ENCODE measurements around the gene ADRA1B. TPM values are rescaled to one million over a fixed set of nuclear protein-coding genes. Genes with fewer than 3 reads are reported as not detected.
A peak's percentile ranks its signal among the peaks of the same experiment; 100 is the strongest.

ADRA1B gene
- polyA plus RNA-seq, 2 of the 4 experiments (the other 2 are of a cell fraction), result 4.4 to 8.5 TPM

DNA sequence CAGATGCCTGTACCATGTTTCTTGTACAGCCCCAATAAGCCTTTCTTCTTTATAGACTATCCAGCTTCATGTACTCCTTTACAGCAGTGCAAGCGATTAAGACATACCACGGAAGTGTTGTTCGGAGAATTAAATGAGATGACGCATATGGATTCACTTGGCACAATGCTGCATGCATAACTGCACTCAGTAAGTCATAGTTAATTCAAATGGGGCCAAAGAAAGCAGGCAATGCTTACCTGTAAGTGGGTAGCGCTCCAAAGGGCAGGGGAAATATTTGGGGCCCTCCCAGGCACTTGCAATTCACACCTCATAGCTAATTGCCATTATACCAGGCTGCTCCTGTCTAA lies 7.7 kb upstream of the ADRA1B start:
- H3K4me3 ChIP-seq, result no peak overlapping the region
- no peak for ATAC-seq
- WGBS (ENCODE audit: missing lambda C conversion rate), result 77% methylated on average over 5 of the region's 5 CpGs
- ChIA-PET CTCF (interaction anchor here (1.5 kb wide), 2 partner anchors 134 to 464 kb away, joined by 3 to 7 read pairs; no protein-coding TSS in a partner anchor), POLR2A (no interaction called here)
- peak overlapping the region; percentile 89 to 96 for H3K27ac ChIP-seq
- no peak for DNase-seq (ENCODE audit: low read depth in 1 of 2, low spot score in 1 of 2)
- FAIRE-seq, result no peak
- no peak for TF ChIP-seq TP53 (CRISPR knock-in tag; IDR thresholded peaks at IDR 0.05)
- no peak for TF ChIP-seq HOXB13 (CRISPR knock-in tag; IDR thresholded peaks at IDR 0.05; ENCODE audit: low read depth)
- no peak for TF ChIP-seq CEBPB (IDR thresholded peaks at IDR 0.05)
- peaks cover 97% of the 10 kb centered on the region for H3K4me1 ChIP-seq
- H3K4me2 ChIP-seq, result peak overlapping the region; percentile 71
- H3K9me3 ChIP-seq, result no peaks in the 10 kb centered on the region

DNA sequence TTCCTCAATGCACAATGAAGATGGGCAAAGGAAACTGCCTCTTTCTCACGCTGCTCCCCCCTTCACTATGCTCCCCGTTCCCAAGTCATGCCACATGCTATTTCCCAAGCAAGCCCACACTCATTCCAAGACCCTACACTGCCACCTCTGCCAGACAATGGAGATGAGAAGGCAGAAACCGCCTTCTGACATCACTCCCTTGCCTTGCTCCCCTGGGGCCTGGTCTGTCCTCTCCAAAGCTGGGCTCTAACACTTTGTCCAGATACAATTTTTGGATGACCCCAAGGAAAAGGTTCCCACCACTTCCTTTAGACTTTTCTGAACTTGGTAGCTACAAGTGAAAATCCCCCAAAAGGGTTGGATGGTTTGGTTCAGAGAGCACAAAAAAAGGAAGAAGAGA lies 7.2 kb upstream of the ADRA1B start:
- ATAC-seq, result no peak
- H3K27ac ChIP-seq, result peak overlapping the region; percentile 89 to 96
- TF ChIP-seq RCOR1 (IDR thresholded peaks at IDR 0.05; ENCODE audit: low read depth, low read length) (no peak), HDAC2 (IDR thresholded peaks at IDR 0.05) (no peak), POLR2AphosphoS2 (conservative IDR thresholded peaks at IDR 0.05; ENCODE audit: low read length) (no peak), HEYL (CRISPR knock-in tag; IDR thresholded peaks at IDR 0.05) (no peak), PHF8 (IDR thresholded peaks at IDR 0.05; ENCODE audit: borderline replicate concordance, low read depth) (no peak), RNF2 (IDR thresholded peaks at IDR 0.05; ENCODE audit: borderline replicate concordance, low read depth) (no peak)
- TF ChIP-seq, protein P1, sequence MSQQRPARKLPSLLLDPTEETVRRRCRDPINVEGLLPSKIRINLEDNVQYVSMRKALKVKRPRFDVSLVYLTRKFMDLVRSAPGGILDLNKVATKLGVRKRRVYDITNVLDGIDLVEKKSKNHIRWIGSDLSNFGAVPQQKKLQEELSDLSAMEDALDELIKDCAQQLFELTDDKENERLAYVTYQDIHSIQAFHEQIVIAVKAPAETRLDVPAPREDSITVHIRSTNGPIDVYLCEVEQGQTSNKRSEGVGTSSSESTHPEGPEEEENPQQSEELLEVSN (IDR thresholded peaks at IDR 0.05; ENCODE audit: borderline replicate concordance, low read depth), result no peak
- TF ChIP-seq, protein P2, sequence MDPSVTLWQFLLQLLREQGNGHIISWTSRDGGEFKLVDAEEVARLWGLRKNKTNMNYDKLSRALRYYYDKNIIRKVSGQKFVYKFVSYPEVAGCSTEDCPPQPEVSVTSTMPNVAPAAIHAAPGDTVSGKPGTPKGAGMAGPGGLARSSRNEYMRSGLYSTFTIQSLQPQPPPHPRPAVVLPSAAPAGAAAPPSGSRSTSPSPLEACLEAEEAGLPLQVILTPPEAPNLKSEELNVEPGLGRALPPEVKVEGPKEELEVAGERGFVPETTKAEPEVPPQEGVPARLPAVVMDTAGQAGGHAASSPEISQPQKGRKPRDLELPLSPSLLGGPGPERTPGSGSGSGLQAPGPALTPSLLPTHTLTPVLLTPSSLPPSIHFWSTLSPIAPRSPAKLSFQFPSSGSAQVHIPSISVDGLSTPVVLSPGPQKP (IDR thresholded peaks at IDR 0.05; ENCODE audit: low read depth, low read length), result no peak
- POLR2A ChIA-PET, result no interaction called here
- H3K4me3 ChIP-seq, result no peak overlapping the region
- H3K4me1 ChIP-seq, result peaks cover 97% of the 10 kb centered on the region
- no peak for FAIRE-seq
- no peaks in the 10 kb centered on the region for H3K9me3 ChIP-seq
- DNase-seq (ENCODE audit: low read depth in 1 of 2, low spot score in 1 of 2), result no peak
- WGBS (ENCODE audit: missing lambda C conversion rate), result 91% methylated on average over 3 of the region's 3 CpGs
- H3K4me2 ChIP-seq, result no peak overlapping the region
- CTCF ChIA-PET, result interaction anchor here (0.7 to 16.6 kb wide), 3 partner anchors 80 to 462 kb away, joined by 3 to 220 read pairs (median 3); no protein-coding TSS in a partner anchor

DNA sequence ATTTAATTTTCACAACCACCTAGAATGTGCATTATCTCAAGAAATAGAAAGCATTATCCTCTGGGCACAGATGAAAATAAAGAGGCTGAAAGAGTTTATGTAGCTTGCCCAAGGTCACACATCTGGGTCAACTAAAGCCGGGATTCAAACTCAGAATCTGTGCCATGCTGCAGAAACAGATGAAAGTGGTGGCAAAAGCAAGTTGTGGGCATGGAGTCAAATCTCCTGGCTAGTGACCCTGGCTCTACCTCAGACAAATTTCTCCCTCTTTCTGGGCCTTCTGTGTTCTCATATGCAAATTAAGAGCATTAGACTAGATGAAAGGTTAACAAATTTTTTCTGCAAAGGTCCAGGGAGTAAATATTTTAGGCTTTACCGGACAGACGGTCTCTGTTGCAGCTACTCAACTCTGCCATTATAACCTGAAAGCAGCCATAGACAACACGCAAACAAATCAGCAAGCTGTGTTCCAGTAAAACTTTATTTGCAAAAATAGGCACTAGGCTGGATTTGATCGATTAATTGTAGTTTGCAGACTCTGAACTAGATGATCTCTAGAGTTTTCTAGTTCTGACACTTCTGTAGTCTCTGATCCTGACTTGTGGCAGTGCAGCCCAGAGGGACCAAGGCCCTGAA lies 6.0 kb upstream of the ADRA1B start:
- peak; percentile 51 for FAIRE-seq
- Histone ChIP-seq H3K27ac (peak overlapping the region; percentile 89 to 96), H3K4me1 (peaks cover 97% of the 10 kb centered on the region), H3K4me3 (no peak overlapping the region), H3K9me3 (no peaks in the 10 kb centered on the region), H3K4me2 (peak overlapping the region; percentile 75)
- CTCF ChIA-PET, result interaction anchor here (0.7 to 16.6 kb wide), 3 partner anchors 77 to 463 kb away, joined by 3 to 220 read pairs (median 3); no protein-coding TSS in a partner anchor
- ATAC-seq, result no peak
- WGBS (ENCODE audit: missing lambda C conversion rate), result 70% methylated on average over 5 of the region's 5 CpGs
- POLR2A ChIA-PET, result no interaction called here
- DNase-seq (ENCODE audit: low read depth in 1 of 2, low spot score in 1 of 2), result no peak
- TF ChIP-seq MAFK (IDR thresholded peaks at IDR 0.05; ENCODE audit: partially characterized antibody) (no peak), NR3C1 (IDR thresholded peaks at IDR 0.05) (no peak), TFCP2L1 (CRISPR knock-in tag; IDR thresholded peaks at IDR 0.05) (no peak), FOSB (CRISPR knock-in tag; IDR thresholded peaks at IDR 0.05) (no peak), NPAS2 (CRISPR knock-in tag; IDR thresholded peaks at IDR 0.05; ENCODE audit: borderline replicate concordance) (no peak), SMC3 (IDR thresholded peaks at IDR 0.05) (no peak), HOXB5 (CRISPR knock-in tag; IDR thresholded peaks at IDR 0.05) (no peak)
- TF ChIP-seq, protein P3, sequence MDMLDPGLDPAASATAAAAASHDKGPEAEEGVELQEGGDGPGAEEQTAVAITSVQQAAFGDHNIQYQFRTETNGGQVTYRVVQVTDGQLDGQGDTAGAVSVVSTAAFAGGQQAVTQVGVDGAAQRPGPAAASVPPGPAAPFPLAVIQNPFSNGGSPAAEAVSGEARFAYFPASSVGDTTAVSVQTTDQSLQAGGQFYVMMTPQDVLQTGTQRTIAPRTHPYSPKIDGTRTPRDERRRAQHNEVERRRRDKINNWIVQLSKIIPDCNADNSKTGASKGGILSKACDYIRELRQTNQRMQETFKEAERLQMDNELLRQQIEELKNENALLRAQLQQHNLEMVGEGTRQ (IDR thresholded peaks at IDR 0.05), result no peak
- TF ChIP-seq, protein P4, sequence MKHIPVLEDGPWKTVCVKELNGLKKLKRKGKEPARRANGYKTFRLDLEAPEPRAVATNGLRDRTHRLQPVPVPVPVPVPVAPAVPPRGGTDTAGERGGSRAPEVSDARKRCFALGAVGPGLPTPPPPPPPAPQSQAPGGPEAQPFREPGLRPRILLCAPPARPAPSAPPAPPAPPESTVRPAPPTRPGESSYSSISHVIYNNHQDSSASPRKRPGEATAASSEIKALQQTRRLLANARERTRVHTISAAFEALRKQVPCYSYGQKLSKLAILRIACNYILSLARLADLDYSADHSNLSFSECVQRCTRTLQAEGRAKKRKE (CRISPR knock-in tag; IDR thresholded peaks at IDR 0.05; ENCODE audit: low read depth), result no peak
- TF ChIP-seq, protein P5, sequence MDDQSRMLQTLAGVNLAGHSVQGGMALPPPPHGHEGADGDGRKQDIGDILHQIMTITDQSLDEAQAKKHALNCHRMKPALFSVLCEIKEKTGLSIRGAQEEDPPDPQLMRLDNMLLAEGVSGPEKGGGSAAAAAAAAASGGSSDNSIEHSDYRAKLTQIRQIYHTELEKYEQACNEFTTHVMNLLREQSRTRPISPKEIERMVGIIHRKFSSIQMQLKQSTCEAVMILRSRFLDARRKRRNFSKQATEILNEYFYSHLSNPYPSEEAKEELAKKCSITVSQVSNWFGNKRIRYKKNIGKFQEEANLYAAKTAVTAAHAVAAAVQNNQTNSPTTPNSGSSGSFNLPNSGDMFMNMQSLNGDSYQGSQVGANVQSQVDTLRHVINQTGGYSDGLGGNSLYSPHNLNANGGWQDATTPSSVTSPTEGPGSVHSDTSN (IDR thresholded peaks at IDR 0.05), result no peak

Measured in A549 (cell line).